SK-N-MC (cell line): Measurements from ENCODE around the gene TTC29.
A peak's percentile ranks its signal among the peaks of the same experiment; 100 is the strongest.

ENCODE experiments used
- DNase-seq: peaks from one replicate; pipeline ENCODE4 v3.0.0-alpha.2; 2011; ENCODE audit warnings: low read depth, low spot score
- H3K27ac ChIP-seq: fragments of 200-600 bp; sonication (generic); 2 replicates; pipeline ENCODE4 v1.5.1; 2016; ENCODE audit warnings: mixed run types
- H3K36me3 ChIP-seq: fragments of 200-600 bp; sonication (generic); 2 replicates; pipeline ENCODE4 v1.6.1; 2017; ENCODE audit warnings: antibody characterized with exemption, low read length, mixed read lengths; ENCODE audit not compliant: insufficient read depth
- H3K4me3 ChIP-seq: fragments of 200-600 bp; sonication (generic); 2 replicates; pipeline ENCODE4 v1.5.1; 2016
- H3K9ac ChIP-seq: fragments of 200-600 bp; sonication (generic); 2 replicates; pipeline ENCODE4 v1.8.0; 2017; ENCODE audit warnings: mixed run types, mixed read lengths; ENCODE audit not compliant: insufficient read length
- H3K9me3 ChIP-seq: fragments of 200-600 bp; sonication (generic); 2 replicates; pipeline ENCODE4 v1.6.1; 2017; ENCODE audit warnings: low read depth, mild to moderate bottlenecking, antibody characterized with exemption, low read length, moderate library complexity, mixed read lengths
- EZH2 ChIP-seq: fragments of 200-600 bp; sonication (generic); IDR thresholded peaks from one replicate; pipeline ENCODE4 v1.6.1; 2017; ENCODE audit warnings: antibody characterized with exemption
- FOXP2 ChIP-seq: optimal IDR thresholded peaks from 2 replicates; pipeline ENCODE3; 2011; ENCODE audit warnings: mild to moderate bottlenecking, moderate library complexity; ENCODE audit not compliant: insufficient read depth; ENCODE audit errors: extremely low read length, control extremely low read depth
- POLR2AphosphoS5 ChIP-seq: IDR thresholded peaks from 2 replicates; pipeline ENCODE4 v1.6.1; 2012; ENCODE audit warnings: mild to moderate bottlenecking, low read depth, low read length, borderline replicate concordance

TTC29 gene

DNA sequence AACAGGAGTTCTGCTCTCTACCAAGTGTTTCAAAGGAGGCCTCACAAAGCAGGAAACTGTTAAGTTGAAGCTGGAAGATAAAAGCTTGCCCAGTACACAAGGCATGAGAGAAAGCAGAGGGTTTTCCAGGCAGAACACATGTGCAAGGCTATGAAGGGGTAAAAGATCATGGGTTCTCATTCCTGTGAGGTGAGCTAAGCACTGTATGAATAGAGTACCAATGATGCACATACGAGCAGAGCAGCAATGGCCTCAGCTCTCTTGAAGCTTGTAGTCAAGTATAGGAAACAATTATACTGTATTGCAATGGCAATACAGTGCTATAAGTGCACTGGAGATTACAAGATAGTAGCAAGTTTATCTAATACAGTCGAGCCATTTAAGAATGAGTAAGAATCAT, 18.0 kb downstream of the TTC29 start:
- Histone ChIP-seq H3K9ac (no peak overlapping the region), H3K27ac (no peak overlapping the region), H3K9me3 (no peaks in the 10 kb centered on the region), H3K36me3 (no peaks in the 10 kb centered on the region), H3K4me3 (no peak overlapping the region)
- no peak for TF ChIP-seq POLR2AphosphoS5
- no peak for DNase-seq

- Histone ChIP-seq H3K36me3 (no peaks in the 10 kb centered on the region), H3K27ac (peak overlapping the region; percentile 95), H3K9me3 (no peaks in the 10 kb centered on the region), H3K4me3 (peak overlapping the region; percentile 53), H3K9ac (peak overlapping the region; percentile 74)
- TF ChIP-seq POLR2AphosphoS5 (no peak), FOXP2 (no peak), EZH2 (no peak)
- no peak for DNase-seq
Observed at GRCh38 chr4:146916479-146917076, 29.1 kb downstream of the TTC29 start.

DNA sequence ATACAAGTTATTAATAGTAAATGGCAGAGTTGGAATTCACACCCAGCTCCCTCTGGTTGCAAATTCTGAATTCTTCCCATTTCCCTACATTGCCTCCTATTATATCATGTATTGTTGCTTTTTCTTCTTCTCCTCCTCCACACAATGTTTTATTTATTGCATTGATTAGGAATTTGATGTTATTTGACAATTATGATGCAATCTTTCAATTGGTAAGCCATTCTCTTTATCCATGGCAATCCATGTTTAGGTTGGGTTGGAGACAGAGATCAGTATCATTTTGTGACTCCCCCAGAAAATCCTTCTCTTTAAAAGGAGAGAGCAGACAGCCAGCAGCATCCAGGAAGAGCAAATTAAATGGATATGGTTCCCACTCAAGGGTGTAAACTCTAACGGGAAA, 30.5 kb downstream of the TTC29 start:
- Histone ChIP-seq H3K4me3 (peak overlapping the region; percentile 38), H3K9ac (no peak overlapping the region), H3K27ac (peak overlapping the region; percentile 95), H3K36me3 (no peaks in the 10 kb centered on the region), H3K9me3 (no peaks in the 10 kb centered on the region)
- no peak for DNase-seq
- TF ChIP-seq POLR2AphosphoS5 = no peak
- TF ChIP-seq EZH2 = no peak
- no peak for TF ChIP-seq FOXP2

- H3K27ac ChIP-seq = no peak overlapping the region
- no peak overlapping the region for H3K9ac ChIP-seq
- TF ChIP-seq EZH2 = no peak
- no peak for TF ChIP-seq FOXP2
- no peak for TF ChIP-seq POLR2AphosphoS5
- no peaks in the 10 kb centered on the region for H3K9me3 ChIP-seq
- no peaks in the 10 kb centered on the region for H3K36me3 ChIP-seq
- no peak overlapping the region for H3K4me3 ChIP-seq
- DNase-seq = no peak
Observed at GRCh38 chr4:146900295-146900694, 45.4 kb downstream of the TTC29 start.

DNA sequence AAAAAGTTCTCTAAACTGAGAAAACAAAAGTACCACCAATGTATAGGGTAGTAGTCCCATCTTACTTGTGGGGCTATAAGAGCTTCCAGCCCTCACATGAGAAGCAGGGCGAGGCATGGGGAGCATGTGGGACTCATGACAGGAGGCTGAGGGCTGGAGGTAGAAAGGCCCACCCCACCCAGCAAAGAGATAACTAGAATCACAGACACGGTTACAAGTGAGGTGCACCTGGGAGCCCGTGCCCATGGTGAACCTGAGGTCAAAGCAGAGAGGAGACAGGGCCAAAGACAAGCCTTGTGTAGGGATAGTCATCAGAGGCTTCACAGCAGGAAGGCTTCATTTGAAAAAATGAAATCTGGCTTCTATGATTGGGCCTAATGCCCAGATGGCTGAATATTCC, 55.4 kb downstream of the TTC29 start:
- no peak for DNase-seq
- no peak for TF ChIP-seq POLR2AphosphoS5
- TF ChIP-seq EZH2 = no peak
- no peak for TF ChIP-seq FOXP2
- Histone ChIP-seq H3K4me3 (no peak overlapping the region), H3K36me3 (no peaks in the 10 kb centered on the region), H3K9me3 (no peaks in the 10 kb centered on the region), H3K9ac (no peak overlapping the region), H3K27ac (no peak overlapping the region)

DNA sequence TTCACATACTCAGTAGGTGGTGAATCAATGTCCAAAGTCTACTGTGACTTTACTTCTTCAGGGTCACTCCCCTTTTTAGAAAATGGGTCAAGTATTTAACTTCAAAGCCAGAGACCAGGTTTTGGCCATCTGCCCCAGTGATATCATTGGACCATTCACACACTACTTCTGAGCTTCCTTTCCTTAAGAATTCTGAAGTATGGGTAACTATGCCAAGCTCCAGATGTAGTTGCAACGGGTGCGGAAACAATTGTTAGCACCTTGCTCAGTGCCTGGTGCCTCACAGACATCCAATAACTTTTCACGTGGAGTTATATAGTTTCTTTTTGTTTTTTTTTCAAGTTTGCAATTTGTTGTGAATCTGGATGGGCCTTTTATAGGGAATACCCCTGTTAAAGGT, 62.6 kb downstream of the TTC29 start:
- Histone ChIP-seq H3K9me3 (no peaks in the 10 kb centered on the region), H3K4me3 (no peak overlapping the region), H3K9ac (no peak overlapping the region), H3K36me3 (no peaks in the 10 kb centered on the region), H3K27ac (no peak overlapping the region)
- DNase-seq = no peak
- TF ChIP-seq POLR2AphosphoS5 (no peak), EZH2 (no peak), FOXP2 (no peak)

DNA sequence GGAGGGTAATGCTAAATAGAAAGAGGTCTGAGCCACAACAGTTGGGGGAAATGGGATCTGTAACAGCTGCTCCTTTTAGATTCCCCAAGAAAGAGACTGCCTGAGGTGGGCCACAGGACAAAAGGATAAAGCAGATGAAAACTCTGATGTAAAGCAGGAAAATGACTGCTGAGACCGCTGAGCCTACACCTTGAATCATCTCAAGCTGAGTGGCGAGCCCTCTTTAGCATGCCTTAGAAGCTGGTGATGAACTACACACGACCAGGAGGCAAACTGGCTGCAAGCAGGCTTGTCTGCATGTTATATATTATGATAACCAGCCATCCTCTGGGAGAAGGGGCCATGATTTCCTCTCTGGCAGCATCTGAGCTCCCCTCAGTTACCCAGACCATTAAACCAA, 88.4 kb downstream of the TTC29 start:
- no peak for TF ChIP-seq POLR2AphosphoS5
- no peak for TF ChIP-seq FOXP2
- no peak for TF ChIP-seq EZH2
- no peaks in the 10 kb centered on the region for H3K9me3 ChIP-seq
- H3K27ac ChIP-seq = no peak overlapping the region
- no peaks in the 10 kb centered on the region for H3K36me3 ChIP-seq
- no peak overlapping the region for H3K9ac ChIP-seq
- no peak overlapping the region for H3K4me3 ChIP-seq
- no peak for DNase-seq

GRCh38 chr4:146855761-146856160, 89.9 kb downstream of the TTC29 start:
- no peak overlapping the region for H3K27ac ChIP-seq
- TF ChIP-seq POLR2AphosphoS5 (no peak), EZH2 (no peak), FOXP2 (no peak)
- H3K4me3 ChIP-seq = no peak overlapping the region
- H3K9ac ChIP-seq = no peak overlapping the region
- no peak for DNase-seq
- no peaks in the 10 kb centered on the region for H3K9me3 ChIP-seq
- no peaks in the 10 kb centered on the region for H3K36me3 ChIP-seq

DNA sequence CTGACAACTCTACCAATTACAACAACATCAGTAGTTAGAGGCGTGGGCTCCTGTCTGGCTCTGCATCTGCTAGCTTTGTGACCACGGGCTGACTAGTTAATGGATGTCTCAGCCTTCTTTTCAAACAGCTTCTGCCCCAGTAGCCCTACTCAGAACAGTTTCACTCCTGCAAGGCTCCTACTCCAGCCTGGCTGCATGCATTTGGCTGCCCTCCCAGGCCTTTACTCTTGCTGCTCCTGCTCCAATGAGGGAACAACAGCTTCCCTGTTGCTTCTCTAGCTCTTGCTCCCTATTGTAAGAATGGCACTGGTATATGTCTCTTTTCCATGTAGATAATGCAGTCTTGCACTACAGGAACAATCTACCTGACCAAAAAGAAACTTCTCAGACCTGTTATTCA, 93.3 kb downstream of the TTC29 start:
- H3K4me3 ChIP-seq = no peak overlapping the region
- no peaks in the 10 kb centered on the region for H3K9me3 ChIP-seq
- no peaks in the 10 kb centered on the region for H3K36me3 ChIP-seq
- no peak for DNase-seq
- TF ChIP-seq POLR2AphosphoS5 = no peak
- no peak for TF ChIP-seq EZH2
- TF ChIP-seq FOXP2 = no peak
- no peak overlapping the region for H3K27ac ChIP-seq
- H3K9ac ChIP-seq = no peak overlapping the region
